ENCODE results near the gene LRMDA. TPM values are rescaled to one million over a fixed set of nuclear protein-coding genes. Genes with fewer than 3 reads are reported as not detected.

The LRMDA gene
- total and polyA plus RNA-seq, 2 of the 8 experiments (the other 6 are each of a cell fraction or from before 2014, with no cell fraction given): 0.86 to 2.8 TPM

DNA sequence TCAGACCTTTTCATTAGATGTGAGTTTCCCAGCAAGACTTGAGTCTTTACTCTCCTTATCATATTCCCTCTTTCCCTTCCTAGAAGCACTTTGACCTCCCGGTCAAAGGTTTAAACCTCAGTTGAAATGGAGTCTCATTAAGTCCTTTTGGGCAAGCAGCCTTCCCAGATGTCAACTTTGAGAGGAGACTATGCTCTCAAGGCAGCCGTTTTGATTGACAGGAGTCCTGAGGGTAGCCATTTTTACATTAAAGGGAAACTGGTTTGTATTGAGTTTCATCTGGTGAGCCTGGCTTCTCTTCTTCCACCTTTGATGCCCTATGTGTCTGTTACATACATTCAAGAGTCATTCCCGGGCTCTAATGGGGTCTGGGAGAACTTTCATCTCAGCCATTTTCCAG is 685.1 kb downstream of the LRMDA start:
- H3K9ac ChIP-seq (replicated peaks in 1 of 4; ENCODE audit: extremely low read depth in 1 of 4, low read depth in 3 of 4, low read length in 3 of 4): no peak overlapping the region
- H3K4ac ChIP-seq (replicated peaks; ENCODE audit: insufficient read length, low read depth, low read length): no peak overlapping the region
- peaks cover 0 to 8% (median 2%) of the 10 kb centered on the region in 4 experiments; a peak in 4 of 7 replicates for H3K4me1 ChIP-seq (replicated peaks in 1 of 4; ENCODE audit: control insufficient read depth in 3 of 4, insufficient read depth in 4 of 4, low read length in 3 of 4)
- H3K9me3 ChIP-seq (ENCODE audit: insufficient read depth in 2 of 2, low read depth in 1 of 2, low read length in 1 of 2): no peaks in the 10 kb centered on the region
- no peaks in the 10 kb centered on the region for H4K20me1 ChIP-seq (replicated peaks in 1 of 2; ENCODE audit: control insufficient read depth in 1 of 2, insufficient read depth in 2 of 2, low read length in 2 of 2)
- no peak overlapping the region for H3K4me3 ChIP-seq (ENCODE audit: extremely low read depth in 1 of 4, insufficient read depth in 2 of 4, low read depth in 3 of 4, low read length in 4 of 4)
- H2AK5ac ChIP-seq (ENCODE audit: low read depth, low read length): no peak overlapping the region
- no peak overlapping the region for H2BK15ac ChIP-seq (ENCODE audit: low read length)
- no peak for DNase-seq (ENCODE audit: low read depth in 1 of 2, low spot score in 2 of 2)
- no peaks in the 10 kb centered on the region for H3K79me1 ChIP-seq (ENCODE audit: low read depth, low read length)
- ChIA-PET CTCF (ENCODE audit: partially characterized antibody) (no interaction called here), POLR2A (ENCODE audit: partially characterized antibody) (interaction anchor here (0.7 kb wide), 1 partner anchor 589 kb away, joined by 3 read pairs; no protein-coding TSS in a partner anchor)
- H2AFZ ChIP-seq (ENCODE audit: low read length): no peak overlapping the region
- no peak overlapping the region for H3K18ac ChIP-seq (ENCODE audit: extremely low read depth, low read length)
- no peak overlapping the region for H2BK120ac ChIP-seq (replicated peaks; ENCODE audit: low read depth, low read length)
- no peak overlapping the region for H4K91ac ChIP-seq (replicated peaks; ENCODE audit: insufficient read length, low read length)
- H3K79me2 ChIP-seq (ENCODE audit: control insufficient read depth in 1 of 2, insufficient read depth in 2 of 2, low read length in 2 of 2): no peaks in the 10 kb centered on the region
- no peak overlapping the region for H3K14ac ChIP-seq (ENCODE audit: insufficient read length)
- H2BK20ac ChIP-seq (ENCODE audit: low read length): no peak overlapping the region
- FAIRE-seq: no peak
- no peak overlapping the region for H3K4me2 ChIP-seq (ENCODE audit: insufficient read depth in 1 of 2, low read depth in 2 of 2, low read length in 2 of 2)
- H4K8ac ChIP-seq (ENCODE audit: extremely low read depth, insufficient read depth, low read length): no peak overlapping the region
- no peaks in the 10 kb centered on the region; a peak in 4 of 7 replicates for H3K27me3 ChIP-seq (replicated peaks in 1 of 4; ENCODE audit: control insufficient read depth in 3 of 4, extremely low read depth in 1 of 4, insufficient read depth in 3 of 4, low read length in 3 of 4)
- WGBS, 2 experiments (ENCODE audit: extremely low coverage in 1 of 2, insufficient coverage in 1 of 2, insufficient read length in 1 of 2, insufficient replicate concordance in 2 of 2, low coverage in 1 of 2, low lambda C conversion rate in 2 of 2, missing lambda C conversion rate in 1 of 2): 92% methylated on average over 3 of the region's 3 CpGs; no CpG with 5 or more reads in 1 of the 2 experiments
- H2BK5ac ChIP-seq (ENCODE audit: low read depth, low read length): no peak overlapping the region
- H2BK12ac ChIP-seq (ENCODE audit: low read depth, low read length): no peak overlapping the region
- H3K23ac ChIP-seq (ENCODE audit: insufficient read length): no peak overlapping the region
- no peaks in the 10 kb centered on the region for H3K36me3 ChIP-seq (ENCODE audit: control insufficient read depth in 2 of 4, insufficient read depth in 4 of 4, low read length in 3 of 4)
- H4K5ac ChIP-seq (ENCODE audit: insufficient read length, low read depth, low read length): no peak overlapping the region
- H3K23me2 ChIP-seq (ENCODE audit: low read depth, low read length): no peaks in the 10 kb centered on the region
- no peak overlapping the region for H3K56ac ChIP-seq (replicated peaks; ENCODE audit: insufficient read length, low read depth, low read length)
- no peak overlapping the region for H3K27ac ChIP-seq (ENCODE audit: low read depth, low read length)
- TF ChIP-seq HDAC2 (IDR thresholded peaks at IDR 0.05; ENCODE audit: borderline replicate concordance in 1 of 2, low read depth in 2 of 2, low read length in 2 of 2): no peak
